A549 treated with Hydrocortisone at 1 μM for 4 hours (cell line): ENCODE data around the gene SLC25A41. TPM values are rescaled to one million over a fixed set of nuclear protein-coding genes. Genes with fewer than 3 reads are reported as not detected.

Source experiments
- total RNA-seq: library from RNA; stranded (reverse); fragments of 200-300 nt; extraction: Qiagen RNA extraction; gene quantifications from 5 replicates; pipeline ENCODE4 v1.2.3, GENCODE V29; 2022

SLC25A41 gene
- 0.08 to 0.13 TPM (median 0.12 TPM) in 3 of 5 replicates, not detected in the others for total RNA-seq

DNA sequence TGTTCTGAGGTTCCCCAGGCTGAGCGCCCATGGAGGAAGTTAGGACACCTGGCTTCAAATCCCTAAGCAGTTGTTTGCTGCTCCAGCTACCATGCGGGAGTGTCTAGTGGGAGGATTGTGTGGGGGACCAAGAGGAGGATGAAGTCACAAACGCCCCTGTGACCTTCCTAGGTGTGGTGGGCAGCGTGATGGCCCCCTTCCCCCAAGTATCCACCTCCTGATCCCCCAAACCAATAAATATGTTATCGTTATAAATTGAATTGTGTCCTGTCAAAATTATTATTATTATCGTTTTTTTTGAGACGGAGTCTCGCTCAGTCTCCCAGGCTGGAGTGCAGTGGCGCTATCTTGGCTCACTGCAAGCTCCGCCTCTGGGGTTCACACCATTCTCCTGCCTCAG, at the start of gene SLC25A41:
TSS of gene SLC25A41 (minus strand) at position 101 of the 400 bp plus-strand sequence. CDS start at position 31, 70 bp downstream.

GRCh38 chr19:6481541-6482342, 48.2 kb upstream of the SLC25A41 start, which contains the start of gene DENND1C:
Gene DENND1C (minus strand): TSS chr19:6481787. CDS start chr19:6481695, 92 bp downstream.

DNA sequence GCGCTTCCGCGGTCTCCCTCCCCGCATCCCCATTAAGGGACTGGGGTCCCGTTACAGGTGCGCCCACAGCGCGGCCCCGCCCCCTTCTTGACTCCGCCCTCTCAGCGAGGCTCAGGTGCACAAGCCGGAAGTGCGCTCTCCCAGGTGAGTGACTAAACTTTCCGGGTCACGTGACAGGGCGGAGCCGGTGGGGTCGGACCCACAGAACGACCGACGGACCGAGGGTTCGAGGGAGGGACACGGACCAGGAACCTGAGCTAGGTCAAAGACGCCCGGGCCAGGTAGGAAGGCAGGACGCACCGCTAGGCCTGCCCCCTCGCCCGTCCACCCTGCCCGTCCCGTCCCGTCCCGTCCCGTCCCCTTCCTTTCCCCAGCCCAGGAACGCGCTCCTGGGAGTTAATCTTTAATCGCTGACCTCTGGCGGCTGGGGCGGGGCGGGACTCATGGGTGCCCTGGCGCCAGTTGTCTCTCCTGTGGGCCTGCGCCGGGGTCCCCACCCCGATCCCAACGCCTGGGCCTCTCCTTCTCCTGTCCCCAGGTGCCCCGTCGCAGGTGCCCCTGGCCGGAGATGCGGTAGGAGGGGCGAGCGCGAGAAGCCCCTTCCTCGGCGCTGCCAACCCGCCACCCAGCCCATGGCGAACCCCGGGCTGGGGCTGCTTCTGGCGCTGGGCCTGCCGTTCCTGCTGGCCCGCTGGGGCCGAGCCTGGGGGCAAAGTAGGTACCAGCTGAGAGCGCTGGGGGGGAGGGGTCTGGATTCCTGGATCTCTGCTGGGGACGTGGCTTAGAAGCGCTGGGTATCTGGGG, 30.7 kb upstream of the SLC25A41 start, which contains the start of gene CRB3:
TSS of gene CRB3 (plus strand) at position 202 of the 804 bp plus-strand sequence. CDS start at position 633, 431 bp downstream.

DNA sequence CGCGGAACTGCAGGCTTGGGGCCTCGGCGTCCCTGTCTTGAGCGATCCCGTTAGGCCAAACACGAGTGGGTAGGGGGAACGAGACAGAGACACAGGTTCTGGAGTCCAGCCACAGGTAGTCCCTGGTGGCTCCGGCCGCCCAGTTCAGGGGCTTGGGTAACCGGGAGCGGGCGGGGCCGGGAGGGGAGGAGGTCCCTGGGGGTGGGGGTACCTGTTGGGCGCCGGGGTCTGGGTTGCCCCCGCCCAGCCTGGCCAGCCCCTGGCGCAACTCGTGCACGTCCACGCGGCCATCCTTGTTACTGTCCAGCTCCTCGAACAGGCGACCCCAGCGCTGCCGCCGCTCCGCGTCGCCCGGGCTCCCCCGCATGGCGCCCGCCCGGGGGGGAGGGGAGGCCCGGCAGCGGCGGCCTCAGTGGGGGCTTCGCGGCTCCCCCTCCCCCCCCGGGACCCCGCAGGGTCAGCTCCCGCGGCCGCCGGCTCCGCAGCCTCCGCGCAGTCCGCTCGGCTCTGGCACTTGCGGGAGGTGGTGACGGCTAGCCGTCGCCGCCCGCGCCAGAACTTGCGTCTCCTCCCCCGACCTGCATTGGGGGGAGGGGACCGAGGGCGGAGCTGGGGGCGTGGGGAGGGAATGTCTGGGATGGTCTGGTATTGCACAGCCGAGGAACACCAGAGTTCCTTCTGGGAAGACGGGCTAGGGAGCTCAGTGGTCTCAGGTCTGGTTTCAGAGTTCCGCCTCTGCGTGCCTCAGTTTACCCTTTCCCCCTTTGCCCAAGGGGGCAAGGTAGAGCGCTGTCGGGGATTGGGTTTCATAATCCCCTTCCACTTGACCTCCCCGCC, 25.9 kb upstream of the SLC25A41 start, which contains the start of gene SLC25A23:
TSS of gene SLC25A23 (minus strand) at position 531 of the 837 bp plus-strand sequence. CDS start at position 367, 164 bp downstream.

DNA sequence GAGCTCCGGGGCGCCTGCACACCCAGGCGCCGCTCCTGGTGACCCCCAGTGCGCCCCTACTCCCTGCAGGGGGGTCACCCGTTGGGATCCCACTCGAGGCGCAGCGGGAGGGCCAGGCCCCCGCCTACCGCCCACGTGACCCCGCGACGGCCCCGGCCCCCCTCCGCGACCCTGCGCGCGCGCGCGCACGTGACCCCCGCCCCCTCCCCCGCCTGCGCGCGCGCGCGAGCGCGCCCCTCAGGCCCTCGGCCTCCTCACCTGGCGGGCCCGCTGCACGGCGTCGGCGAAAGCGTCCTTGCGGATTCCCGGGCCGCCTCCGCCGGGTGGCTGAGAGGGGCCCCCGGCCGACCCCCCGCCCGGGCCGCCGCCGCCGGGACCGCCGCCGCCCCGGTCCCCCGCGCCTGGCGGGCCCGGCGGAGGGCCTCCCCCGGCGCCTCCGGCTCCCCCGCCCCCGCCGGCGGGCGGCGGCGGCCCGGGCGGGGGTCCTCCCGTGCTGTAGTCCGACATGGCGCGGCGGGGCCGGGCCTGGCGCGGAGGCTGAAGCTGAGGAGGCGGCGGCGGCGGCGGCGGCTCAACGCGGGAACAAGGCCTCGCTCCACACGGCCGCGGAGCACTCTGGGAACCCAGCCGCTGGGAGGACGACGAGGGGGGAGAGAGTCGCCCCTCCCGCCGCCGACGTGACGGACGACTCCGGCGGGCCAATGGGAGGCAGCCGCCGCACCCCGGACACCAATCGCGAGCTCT, 9.2 kb downstream of the SLC25A41 start, which contains the start of gene KHSRP:
TSS of gene KHSRP (minus strand) at position 617 of the 744 bp plus-strand sequence. CDS start at position 507, 110 bp downstream.

GRCh38 chr19:6393074-6393982, 40.2 kb downstream of the SLC25A41 start, which contains the start of gene GTF2F1:
Gene GTF2F1 (minus strand): TSS chr19:6393164. CDS start chr19:6392995, 169 bp downstream.

Other genes with a start within 250 kb of the SLC25A41 start
- 19.5 to 21.6 TPM (median 20.5 TPM) in 5 replicates for gene MLLT1, start 153.8 kb downstream of the SLC25A41 start, total RNA-seq
- not detected in 5 replicates for gene ACER1, start 100.2 kb downstream of the SLC25A41 start, total RNA-seq
- 41.0 to 77.7 TPM (median 72.0 TPM) in 5 replicates for gene CLPP, start 72.2 kb downstream of the SLC25A41 start, total RNA-seq
- gene ALKBH7, start 61.0 kb downstream of the SLC25A41 start, total RNA-seq = 14.2 to 39.7 TPM (median 37.3 TPM) in 5 replicates
- 0.46 to 1.0 TPM (median 0.77 TPM) in 5 replicates for gene PSPN, start 57.8 kb downstream of the SLC25A41 start, total RNA-seq
- gene GTF2F1, start 40.6 kb downstream of the SLC25A41 start, total RNA-seq = 53.0 to 62.0 TPM (median 54.9 TPM) in 5 replicates
- gene KHSRP, start 9.0 kb downstream of the SLC25A41 start, total RNA-seq = 179 to 222 TPM (median 196 TPM) in 5 replicates
- gene SLC25A23, start 26.0 kb upstream of the SLC25A41 start, total RNA-seq = 17.5 to 20.9 TPM (median 18.9 TPM) in 5 replicates
- gene CRB3, start 30.5 kb upstream of the SLC25A41 start, total RNA-seq = 3.1 to 4.6 TPM (median 4.2 TPM) in 5 replicates
- gene DENND1C, start 48.0 kb upstream of the SLC25A41 start, total RNA-seq = 0.13 to 0.25 TPM (median 0.21 TPM) in 5 replicates
- 6.0 to 7.4 TPM (median 6.6 TPM) in 5 replicates for gene TUBB4A, start 68.5 kb upstream of the SLC25A41 start, total RNA-seq
- 2.3 to 4.8 TPM (median 4.5 TPM) in 5 replicates for gene TNFSF9, start 97.3 kb upstream of the SLC25A41 start, total RNA-seq
- 11.4 to 24.9 TPM (median 21.6 TPM) in 5 replicates for gene CD70, start 157.4 kb upstream of the SLC25A41 start, total RNA-seq
- 0.05 to 0.17 TPM (median 0.13 TPM) in 5 replicates for gene TNFSF14, start 236.4 kb upstream of the SLC25A41 start, total RNA-seq